HL-60 (cell line): ENCODE measurements around the gene RBM6.

Source experiments
- DNase-seq, 2 experiments: peaks; one replicate each; pipeline ENCODE4 v3.0.0-alpha.2; 2010 to 2020; ENCODE audit warnings: low read depth in 1 of 2, low spot score in 1 of 2
- H3K27ac ChIP-seq: fragments of 250-450 bp; sonication (Bioruptor Pico); replicated peaks from 2 replicates; pipeline ENCODE4 v1.5.1; 2020; ENCODE audit warnings: mild to moderate bottlenecking, moderate library complexity
- H3K27me3 ChIP-seq: fragments of 250-450 bp; sonication (Bioruptor Pico); 2 replicates; pipeline ENCODE4 v1.5.1; 2021; ENCODE audit warnings: mild to moderate bottlenecking, moderate library complexity; ENCODE audit not compliant: insufficient read depth, poor library complexity, severe bottlenecking
- H3K4me3 ChIP-seq: replicated peaks from 2 replicates; pipeline ENCODE4 v1.5.1; 2011; ENCODE audit warnings: mild to moderate bottlenecking, control low read depth, low read length; ENCODE audit not compliant: insufficient read depth
- CTCF ChIP-seq: IDR thresholded peaks from one replicate; pipeline ENCODE4 v1.5.1; 2011; ENCODE audit warnings: low read length, control low read depth, inconsistent platforms; ENCODE audit not compliant: insufficient read depth
- GABPA ChIP-seq: IDR thresholded peaks from 2 replicates; pipeline ENCODE4 v1.6.1; 2012; ENCODE audit warnings: low read depth
- POLR2AphosphoS5 ChIP-seq: IDR thresholded peaks from 2 replicates; pipeline ENCODE4 v1.6.1; 2012; ENCODE audit warnings: low read depth
- REST ChIP-seq: IDR thresholded peaks from 2 replicates; pipeline ENCODE4 v1.6.1; 2012; ENCODE audit warnings: low read depth; ENCODE audit not compliant: insufficient replicate concordance
- SPI1 ChIP-seq: IDR thresholded peaks from 2 replicates; pipeline ENCODE4 v1.6.1; 2012; ENCODE audit warnings: low read depth, mild to moderate bottlenecking, borderline replicate concordance

RBM6 gene

GRCh38 chr3:49911124-49911420, 28.9 kb upstream of the RBM6 start:
- Histone ChIP-seq H3K27me3 (no peaks in the 10 kb centered on the region), H3K4me3 (no peak overlapping the region), H3K27ac (no peak overlapping the region)
- TF ChIP-seq REST (no peak), GABPA (no peak)
- no peak for DNase-seq

GRCh38 chr3:49911611-49912010, 28.3 kb upstream of the RBM6 start:
- Histone ChIP-seq H3K4me3 (no peak overlapping the region), H3K27ac (no peak overlapping the region), H3K27me3 (no peaks in the 10 kb centered on the region)
- TF ChIP-seq SPI1, result no peak
- no peak for TF ChIP-seq POLR2AphosphoS5
- TF ChIP-seq REST, result no peak
- no peak for TF ChIP-seq CTCF
- TF ChIP-seq GABPA, result no peak
- no peak for DNase-seq

- Histone ChIP-seq H3K27ac (no peak overlapping the region), H3K4me3 (no peak overlapping the region), H3K27me3 (no peaks in the 10 kb centered on the region)
- no peak for TF ChIP-seq GABPA
- no peak for TF ChIP-seq POLR2AphosphoS5
- no peak for TF ChIP-seq SPI1
- TF ChIP-seq CTCF, result no peak
- no peak for TF ChIP-seq REST
- no peak for DNase-seq
Measured at GRCh38 chr3:49912881-49913281, 27.1 kb upstream of the RBM6 start.

GRCh38 chr3:49914906-49915305, 25.0 kb upstream of the RBM6 start:
- DNase-seq, result no peak
- H3K4me3 ChIP-seq, result no peak overlapping the region
- TF ChIP-seq SPI1 (no peak), REST (no peak), CTCF (no peak), GABPA (no peak)
- H3K27me3 ChIP-seq, result no peaks in the 10 kb centered on the region
- no peak overlapping the region for H3K27ac ChIP-seq
